ENCODE results near the gene PHAF1.
"Not testable (repeated sequence)": the region's sequence is repeated elsewhere in the genome, so short reads cannot be mapped to it uniquely, and the experiment has no call there.

PHAF1 gene

DNA sequence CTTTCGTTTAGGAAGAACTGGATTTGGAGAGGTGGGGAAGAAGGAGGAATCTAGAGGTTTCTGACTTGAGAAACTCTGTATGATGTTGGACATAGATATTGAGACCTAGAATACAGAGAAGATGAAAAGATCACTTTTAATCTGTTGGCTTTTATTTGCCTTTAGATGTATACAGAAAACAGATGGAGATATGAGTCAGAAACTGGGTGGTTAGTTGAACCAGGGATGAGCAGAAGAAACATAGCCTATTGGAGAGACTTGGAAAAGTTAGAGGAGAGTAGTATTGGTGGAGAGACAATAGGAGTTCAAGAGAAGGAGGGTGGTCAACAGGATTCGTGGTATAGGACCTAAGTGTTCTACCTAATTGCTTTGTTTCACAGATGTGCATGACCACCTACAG is 5.1 kb downstream of the PHAF1 start:
- TF ChIP-seq, protein P1, sequence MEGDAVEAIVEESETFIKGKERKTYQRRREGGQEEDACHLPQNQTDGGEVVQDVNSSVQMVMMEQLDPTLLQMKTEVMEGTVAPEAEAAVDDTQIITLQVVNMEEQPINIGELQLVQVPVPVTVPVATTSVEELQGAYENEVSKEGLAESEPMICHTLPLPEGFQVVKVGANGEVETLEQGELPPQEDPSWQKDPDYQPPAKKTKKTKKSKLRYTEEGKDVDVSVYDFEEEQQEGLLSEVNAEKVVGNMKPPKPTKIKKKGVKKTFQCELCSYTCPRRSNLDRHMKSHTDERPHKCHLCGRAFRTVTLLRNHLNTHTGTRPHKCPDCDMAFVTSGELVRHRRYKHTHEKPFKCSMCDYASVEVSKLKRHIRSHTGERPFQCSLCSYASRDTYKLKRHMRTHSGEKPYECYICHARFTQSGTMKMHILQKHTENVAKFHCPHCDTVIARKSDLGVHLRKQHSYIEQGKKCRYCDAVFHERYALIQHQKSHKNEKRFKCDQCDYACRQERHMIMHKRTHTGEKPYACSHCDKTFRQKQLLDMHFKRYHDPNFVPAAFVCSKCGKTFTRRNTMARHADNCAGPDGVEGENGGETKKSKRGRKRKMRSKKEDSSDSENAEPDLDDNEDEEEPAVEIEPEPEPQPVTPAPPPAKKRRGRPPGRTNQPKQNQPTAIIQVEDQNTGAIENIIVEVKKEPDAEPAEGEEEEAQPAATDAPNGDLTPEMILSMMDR (IDR thresholded peaks at IDR 0.05; ENCODE audit: borderline replicate concordance, insufficient read depth, low read depth, low read length), result no peak
- H3K4me3 ChIP-seq (ENCODE audit: low read depth, low read length), result no peak overlapping the region

DNA sequence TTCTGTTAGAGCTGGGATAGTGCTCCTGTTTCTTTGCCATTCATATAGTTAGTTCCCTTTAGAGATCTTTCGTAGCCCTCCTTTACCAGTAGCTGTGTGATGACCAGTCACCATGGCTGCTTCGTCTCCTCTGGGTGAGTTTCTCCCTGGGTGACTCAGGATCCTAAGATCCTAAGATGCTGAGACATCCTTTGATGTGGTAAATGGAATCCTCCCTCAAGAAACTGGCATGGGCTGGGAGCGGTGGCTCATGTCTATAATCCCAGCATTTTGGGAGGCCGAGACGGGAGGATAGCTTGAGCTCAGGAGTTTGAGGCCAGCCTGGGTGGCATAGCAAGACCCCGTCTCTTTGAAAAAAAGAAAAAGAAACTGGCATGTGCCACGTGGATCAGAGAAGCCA is 5.9 kb downstream of the PHAF1 start:
- H3K4me3 ChIP-seq (ENCODE audit: low read depth, low read length), result no peak overlapping the region
- TF ChIP-seq, protein P1 (IDR thresholded peaks at IDR 0.05; ENCODE audit: borderline replicate concordance, insufficient read depth, low read depth, low read length), result no peak

DNA sequence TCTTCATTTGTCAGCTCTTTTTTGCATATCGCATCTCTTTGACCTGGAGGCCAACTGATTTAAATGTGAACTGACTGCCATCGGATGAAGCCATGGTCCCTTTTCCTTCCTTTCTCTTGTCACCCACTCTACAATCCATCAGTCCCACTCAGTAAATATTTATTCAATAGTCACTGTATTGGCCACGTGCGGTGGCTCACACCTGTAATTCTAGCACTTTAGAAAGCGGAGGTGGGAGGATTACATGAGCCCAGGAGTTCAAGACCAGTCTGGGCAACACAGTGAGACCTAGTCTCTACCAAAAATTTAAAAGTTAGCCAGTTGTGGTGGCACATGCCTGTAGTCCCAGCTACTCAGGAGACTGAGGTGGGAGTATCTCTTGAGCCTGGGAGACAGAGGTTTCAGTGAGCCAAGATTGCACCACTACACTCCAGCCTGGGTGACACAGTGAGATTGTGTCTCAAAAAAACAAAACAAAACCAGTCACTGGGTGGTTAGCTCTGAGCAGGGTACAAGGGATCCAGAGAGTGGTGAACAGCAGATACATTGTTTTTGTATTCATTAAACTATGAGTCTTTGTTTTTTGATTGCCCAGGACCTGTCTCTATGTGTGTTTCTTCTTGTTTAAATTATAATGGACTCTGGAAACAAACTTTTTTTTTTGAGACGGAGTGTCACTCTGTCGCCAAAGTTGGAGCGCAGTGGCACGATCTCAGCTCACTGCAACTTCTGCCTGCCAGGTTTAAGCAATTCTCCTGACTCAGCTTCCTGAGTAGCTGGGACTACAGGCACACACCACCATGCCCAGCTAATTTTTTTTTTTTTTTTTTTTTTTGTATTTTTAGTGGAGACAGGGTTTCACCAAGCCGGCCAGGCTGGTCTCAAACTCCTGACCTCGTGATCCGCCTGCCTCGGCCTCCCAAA is 6.9 kb downstream of the PHAF1 start:
- TF ChIP-seq, protein P1 (IDR thresholded peaks at IDR 0.05; ENCODE audit: borderline replicate concordance, insufficient read depth, low read depth, low read length), result no peak
- no peak overlapping the region for H3K4me3 ChIP-seq (ENCODE audit: low read depth, low read length)

DNA sequence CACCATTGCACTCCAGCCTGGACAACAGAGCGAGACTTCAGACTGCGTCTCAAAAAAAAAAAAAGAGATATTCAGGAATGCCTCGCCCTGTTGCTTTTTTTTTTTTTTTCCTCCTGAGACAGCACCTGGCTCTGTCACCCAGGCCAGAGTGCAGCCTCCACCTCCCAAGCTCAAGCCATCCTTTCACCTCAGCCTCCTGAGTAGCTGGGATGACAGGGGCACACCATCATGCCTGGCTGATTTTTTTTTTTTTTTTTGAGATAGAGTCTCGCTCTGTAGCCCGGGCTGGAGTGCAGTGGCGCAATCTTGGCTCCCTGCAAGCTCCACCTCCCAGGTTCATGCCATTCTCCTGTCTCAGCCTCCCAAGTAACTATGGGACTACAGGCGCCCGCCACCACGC is 8.0 kb downstream of the PHAF1 start:
- no peak overlapping the region for H3K4me3 ChIP-seq (ENCODE audit: low read depth, low read length)
- TF ChIP-seq, protein P1 (IDR thresholded peaks at IDR 0.05; ENCODE audit: borderline replicate concordance, insufficient read depth, low read depth, low read length), result no peak

DNA sequence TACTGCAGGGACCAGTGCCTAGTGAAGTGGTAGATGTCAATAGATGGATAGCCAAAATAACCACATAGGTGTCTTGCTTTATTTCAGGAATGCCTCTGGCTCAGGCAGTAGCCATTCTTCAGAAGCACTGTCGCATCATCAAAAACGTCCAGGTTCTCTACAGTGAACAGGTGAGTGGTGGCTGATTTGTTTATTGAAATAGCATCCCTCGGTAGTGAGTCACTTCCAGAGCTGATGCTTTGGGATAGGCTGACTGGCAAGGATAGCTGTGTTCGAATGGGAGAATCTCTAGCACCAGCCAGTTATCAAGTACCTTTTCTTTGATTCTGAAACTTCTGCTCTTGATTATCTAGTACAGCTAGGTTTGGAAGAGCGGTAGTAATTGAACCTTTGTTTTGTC is 10.3 kb downstream of the PHAF1 start:
- TF ChIP-seq, protein P1 (IDR thresholded peaks at IDR 0.05; ENCODE audit: borderline replicate concordance, insufficient read depth, low read depth, low read length), result no peak
- H3K4me3 ChIP-seq (ENCODE audit: low read depth, low read length), result no peak overlapping the region

DNA sequence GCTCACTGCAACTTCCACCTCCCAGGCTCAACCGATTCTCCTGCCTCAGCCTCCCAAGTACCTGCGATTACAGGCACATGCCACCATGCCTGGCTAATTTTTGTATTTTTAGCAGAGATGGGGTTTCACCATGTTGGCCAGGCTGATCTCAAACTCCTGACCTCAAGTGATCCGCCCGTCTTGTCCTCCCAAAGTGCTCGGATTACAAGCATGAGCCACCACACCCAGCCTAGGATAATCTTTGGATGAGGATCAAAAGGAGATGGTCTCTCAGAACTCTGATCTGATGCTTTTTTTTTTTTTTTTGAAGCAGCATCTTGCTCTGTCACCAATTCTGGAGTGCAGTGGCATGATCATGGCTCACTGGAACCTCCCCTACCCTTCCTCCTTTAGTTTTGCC is 13.1 kb downstream of the PHAF1 start:
- H3K4me3 ChIP-seq (ENCODE audit: low read depth, low read length), result not testable (repeated sequence)

DNA sequence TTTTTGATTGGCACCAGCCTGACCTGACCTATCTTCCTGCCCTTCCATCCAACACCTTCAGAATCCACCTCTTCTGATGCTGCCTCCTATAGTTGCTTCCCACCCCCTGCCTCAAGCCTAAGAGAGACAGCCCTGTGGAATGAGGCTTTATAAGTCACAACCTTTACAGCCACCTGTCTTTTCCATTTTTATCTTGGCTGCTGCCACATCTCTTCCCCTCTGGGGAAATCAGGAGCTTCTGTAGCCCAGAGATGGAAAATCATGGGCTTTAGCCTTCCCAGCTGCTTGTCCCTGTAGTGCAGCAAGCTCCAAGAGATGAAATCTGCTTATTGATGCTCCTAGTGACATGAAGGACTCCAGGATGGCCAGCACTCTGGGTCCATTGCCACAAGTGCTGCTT is 18.7 kb downstream of the PHAF1 start:
- H3K4me3 ChIP-seq (ENCODE audit: low read depth, low read length), result no peak overlapping the region
- TF ChIP-seq, protein P1 (IDR thresholded peaks at IDR 0.05; ENCODE audit: borderline replicate concordance, insufficient read depth, low read depth, low read length), result no peak

Data from GM12875 (cell line).